Occipital lobe (tissue), 2 donors: ENCODE results near the gene FAM131B. TPM values are rescaled to one million over a fixed set of nuclear protein-coding genes. Genes with fewer than 3 reads are reported as not detected.
"Not testable (repeated sequence)": the region's sequence is repeated elsewhere in the genome, so short reads cannot be mapped to it uniquely, and the experiment has no call there.

Source experiments
- DNase-seq: peaks from one replicate; lab custom pipeline; 2025; lab: John Stamatoyannopoulos, UW
- total RNA-seq: library from RNA; depleted of rRNA; stranded (reverse); fragments of >200 nt; gene quantifications from one replicate; pipeline ENCODE4 v1.2.3, GENCODE V29; 2014

Gene FAM131B
- total RNA-seq, 1 donor from 2014 or later: 91.1 TPM

DNA sequence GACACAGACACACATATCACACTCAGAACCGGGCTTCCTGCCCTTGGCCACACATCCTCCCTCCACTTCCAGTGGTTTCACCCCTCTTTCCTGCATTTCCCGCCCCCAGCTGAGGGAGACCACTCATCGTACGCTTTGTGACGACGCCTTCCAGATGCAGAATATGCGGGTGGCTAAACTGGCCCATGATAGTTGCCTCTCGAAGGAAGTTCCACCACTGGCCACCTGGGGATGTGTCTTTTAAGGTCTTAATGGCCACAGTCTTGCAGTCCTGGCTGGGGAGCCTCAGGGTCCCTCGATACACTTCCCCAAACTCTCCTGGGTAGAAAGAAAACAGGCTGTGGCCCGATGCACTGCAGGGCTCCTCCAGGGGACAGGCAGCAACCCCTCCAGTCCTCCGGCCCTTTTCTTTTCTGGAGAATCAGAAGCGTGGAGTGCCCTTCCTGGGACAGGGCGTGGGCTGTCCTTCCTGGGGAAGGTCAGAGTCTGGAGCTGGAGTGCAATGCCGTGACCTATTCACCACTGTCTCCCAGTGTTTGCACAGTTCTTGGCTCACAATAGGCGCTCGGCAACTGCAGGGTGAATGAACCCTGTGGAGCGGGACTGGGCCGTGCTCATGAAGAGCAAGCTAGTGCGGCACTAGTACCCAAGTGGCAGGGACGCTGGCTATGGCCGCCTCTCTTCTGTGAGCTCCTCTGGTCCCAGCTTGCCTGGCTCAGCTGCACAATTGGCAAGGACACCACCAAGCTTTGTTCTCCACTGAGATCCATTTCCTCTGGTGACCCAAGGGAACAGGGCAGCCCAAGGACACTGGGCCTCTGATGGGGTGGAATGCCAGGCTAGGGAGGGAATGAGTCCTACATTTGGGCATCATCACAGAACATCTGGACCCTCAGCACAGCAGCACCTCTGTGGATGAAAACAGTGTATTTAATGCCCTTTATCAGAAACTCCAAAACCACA is 33.0 kb upstream of the FAM131B start:
- no peak for DNase-seq

DNA sequence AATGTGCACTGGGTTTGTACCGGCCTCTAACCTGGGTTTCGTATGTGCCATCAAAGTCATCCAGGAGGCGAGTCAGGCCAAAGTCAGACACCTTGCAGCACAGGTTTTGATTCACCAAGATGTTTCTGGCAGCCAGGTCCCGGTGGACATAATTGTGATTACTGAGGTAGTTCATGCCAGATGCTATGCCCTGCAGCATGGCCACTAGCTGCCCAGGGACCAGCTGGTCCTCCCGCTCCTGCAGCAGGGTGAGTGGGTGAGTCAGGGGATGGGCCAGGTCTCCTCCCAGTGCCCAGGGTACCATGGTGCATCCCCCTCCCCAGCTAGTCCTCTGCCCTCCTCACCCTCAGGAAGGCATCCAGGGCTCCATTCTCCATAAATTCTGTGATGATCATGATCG is 32.3 kb upstream of the FAM131B start:
- DNase-seq: no peak

DNA sequence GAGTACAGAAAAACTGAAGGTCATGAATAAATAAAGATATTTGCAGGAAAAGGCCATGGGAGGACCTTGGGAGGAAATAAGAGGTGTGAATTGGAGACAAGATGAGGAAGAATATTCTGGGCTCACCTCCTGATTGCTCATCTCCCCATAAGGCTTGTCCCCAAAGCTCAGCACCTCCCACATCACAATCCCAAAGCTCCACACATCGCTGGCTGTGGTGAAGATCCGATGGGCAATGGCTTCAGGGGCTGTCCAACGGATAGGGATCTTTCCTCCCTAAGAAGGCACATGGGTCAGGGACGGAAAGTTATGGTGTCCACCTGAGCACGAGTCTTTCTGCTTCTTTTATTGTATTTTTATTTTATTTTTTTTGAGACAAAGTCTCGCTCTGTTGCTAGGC is 31.6 kb upstream of the FAM131B start:
- DNase-seq: no peak

DNA sequence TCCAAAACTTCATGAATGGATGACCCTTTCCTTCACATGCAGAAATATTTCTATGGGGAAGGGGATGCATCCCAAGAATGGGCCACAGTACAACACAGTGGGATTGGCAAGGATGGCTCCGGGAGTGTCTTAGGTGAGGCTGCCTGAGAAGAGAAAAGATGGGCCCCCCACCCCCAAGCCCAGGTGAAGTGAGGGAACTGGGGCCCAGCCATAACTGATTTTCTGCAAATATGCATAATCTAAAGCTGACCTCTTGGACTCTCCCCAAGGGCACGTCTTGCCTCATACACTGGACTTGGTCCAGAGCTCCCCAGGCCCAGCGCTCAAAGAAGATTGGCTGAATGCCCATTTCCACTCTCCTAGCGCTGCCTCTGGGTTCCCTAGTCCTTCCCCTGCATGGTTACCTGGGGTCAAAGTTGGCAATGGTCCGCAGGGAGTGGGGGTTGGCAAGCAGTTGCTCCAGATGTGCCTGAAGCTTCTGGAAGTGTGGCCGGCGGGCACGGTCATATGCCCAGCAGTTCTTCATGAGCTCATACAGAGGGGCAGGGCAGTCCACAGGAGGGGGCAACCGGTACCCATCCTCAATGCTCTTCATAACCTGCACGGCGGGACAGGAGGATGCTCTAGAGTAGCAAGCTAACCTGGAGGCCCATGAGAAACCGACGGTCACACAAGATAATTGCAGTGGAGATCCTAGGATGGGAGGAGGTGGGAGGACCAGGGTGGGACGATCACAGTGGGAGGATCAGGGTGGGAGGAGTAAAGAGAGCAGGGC is 30.9 kb upstream of the FAM131B start:
- DNase-seq: no peak

DNA sequence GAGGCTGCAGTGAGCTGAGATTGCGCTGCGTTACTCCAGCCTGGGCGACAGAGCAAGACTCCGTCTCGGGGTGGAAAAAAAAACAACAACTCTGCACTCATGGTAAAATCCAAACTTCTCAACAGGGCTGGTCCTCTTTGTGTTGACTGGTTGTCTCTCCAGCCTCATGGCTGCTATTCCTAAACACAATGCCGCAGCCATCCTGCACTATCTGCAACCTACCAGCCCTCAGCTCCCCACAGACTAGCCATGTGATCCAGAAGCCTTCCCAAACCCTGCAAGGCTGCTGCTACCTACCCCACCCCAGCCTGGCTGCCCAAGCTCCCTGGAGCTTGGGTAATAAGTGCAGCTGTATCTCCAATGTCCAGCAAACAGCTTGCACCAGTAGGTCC is 30.4 kb upstream of the FAM131B start:
- DNase-seq: no peak

DNA sequence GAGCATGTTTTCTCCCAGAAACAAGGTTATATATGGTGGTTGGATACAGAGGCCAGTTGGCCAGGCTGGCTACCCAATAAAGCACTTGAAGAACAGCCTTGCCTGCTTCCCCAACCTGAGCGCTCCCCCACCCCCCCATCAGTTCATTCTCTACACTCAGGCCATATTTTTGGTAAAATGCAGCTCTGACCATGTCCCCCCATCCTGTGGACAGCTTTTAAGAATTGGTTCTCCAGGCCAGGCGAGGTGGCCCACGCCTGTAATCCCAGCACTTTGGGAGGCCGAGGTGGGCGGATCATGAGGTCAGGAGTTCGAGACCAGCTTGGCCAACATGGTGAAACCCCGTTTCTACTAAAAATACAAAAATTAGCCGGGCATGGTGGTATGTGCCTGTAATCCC is 29.9 kb upstream of the FAM131B start:
- not testable (repeated sequence) for DNase-seq

DNA sequence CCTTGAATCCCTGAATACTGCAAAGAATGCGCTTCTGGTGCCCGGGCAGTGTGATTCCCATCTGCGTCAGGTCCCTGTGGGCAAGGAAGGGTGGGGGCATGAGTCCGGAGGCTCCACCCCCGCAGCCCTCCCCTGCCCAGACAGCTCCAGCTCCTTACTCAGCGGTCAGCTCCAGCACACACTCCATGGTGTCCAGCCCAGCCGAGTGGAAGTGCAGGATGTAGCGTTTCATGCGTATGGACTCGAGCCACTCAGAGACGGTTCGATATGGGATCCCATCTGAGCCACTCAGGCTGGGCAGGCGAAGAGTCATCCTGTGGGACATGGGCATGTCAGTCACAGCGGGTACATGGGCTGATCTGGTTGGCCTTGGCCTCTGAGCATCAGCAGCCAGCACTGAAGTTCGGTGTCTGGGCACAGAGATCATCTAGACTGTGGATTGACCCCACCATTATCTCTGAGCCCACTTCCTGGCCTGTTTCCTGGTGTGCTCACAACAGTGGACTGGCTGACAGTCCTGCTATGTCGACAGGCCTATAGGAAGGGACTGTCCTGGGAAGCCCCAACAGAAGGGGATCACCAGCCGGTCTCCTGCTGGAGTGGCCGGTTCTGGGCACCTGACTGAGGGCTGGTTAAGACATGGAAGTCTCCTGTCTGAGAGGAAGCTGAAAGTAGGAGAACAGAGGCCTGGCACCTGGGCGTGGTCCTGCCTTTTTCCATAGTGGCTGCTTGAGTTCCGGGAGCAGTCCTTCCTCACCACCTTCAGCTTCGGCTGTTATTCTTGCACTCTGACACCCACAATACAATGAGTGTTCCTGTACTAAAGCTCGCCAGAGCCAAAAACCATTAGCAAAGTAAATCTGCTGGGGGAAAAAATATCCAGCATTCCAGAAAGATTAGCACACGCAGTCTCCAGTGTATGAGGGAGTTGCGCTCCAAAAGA is 29.2 kb upstream of the FAM131B start:
- no peak for DNase-seq

DNA sequence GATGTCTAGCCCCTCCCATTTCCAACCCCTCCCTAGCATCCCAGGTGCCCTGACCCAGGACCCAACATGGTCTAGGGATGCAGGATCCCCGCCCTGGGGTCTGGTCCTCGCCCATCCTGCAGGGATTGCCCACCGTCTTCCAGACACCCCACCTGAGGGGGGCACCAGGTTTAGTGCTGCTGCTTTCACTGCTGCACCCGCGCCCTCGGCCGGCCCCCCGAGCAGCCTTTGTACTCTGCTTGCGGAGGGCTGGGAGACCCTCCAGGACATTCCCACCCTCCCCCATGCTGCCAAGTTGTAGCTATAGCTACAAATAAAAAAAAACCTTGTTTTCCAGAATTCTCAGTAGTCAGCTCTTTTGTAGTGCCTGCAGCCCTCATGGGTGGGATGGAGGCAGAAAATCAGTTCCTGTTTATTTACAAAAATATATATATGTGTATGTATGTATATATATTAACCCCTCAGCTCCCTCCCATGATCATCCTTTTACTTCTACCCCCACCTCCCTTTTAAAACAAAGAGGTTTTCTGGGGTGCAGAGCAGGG is 28.3 kb upstream of the FAM131B start:
- no peak for DNase-seq

DNA sequence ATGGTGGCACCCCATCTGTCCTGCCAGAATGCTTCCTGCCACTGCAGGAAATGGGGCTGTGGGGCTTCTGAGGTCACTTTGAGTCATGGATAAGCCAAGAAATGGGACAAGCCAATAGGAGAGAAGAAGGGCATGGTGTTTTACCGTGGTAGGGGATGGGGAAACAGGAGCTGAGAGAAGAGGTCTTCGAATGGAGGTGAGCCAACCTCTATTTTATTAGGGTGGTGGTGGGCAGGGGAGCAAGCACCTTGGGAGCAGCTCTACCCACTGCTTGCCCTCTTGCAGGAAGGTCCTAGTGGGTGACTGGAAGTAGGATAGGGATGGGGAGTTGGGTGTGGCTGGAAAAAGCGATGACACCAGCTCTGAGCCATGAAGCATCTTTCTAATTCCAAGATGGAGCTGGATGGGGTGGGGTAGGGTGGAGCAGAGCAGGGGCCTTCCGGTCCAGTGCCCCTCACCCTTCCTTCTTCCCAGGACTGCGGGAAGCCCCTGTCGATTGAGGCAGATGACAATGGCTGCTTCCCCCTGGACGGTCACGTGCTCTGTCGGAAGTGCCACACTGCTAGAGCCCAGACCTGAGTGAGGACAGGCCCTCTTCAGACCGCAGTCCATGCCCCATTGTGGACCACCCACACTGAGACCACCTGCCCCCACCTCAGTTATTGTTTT is 27.7 kb upstream of the FAM131B start:
- DNase-seq: no peak

DNA sequence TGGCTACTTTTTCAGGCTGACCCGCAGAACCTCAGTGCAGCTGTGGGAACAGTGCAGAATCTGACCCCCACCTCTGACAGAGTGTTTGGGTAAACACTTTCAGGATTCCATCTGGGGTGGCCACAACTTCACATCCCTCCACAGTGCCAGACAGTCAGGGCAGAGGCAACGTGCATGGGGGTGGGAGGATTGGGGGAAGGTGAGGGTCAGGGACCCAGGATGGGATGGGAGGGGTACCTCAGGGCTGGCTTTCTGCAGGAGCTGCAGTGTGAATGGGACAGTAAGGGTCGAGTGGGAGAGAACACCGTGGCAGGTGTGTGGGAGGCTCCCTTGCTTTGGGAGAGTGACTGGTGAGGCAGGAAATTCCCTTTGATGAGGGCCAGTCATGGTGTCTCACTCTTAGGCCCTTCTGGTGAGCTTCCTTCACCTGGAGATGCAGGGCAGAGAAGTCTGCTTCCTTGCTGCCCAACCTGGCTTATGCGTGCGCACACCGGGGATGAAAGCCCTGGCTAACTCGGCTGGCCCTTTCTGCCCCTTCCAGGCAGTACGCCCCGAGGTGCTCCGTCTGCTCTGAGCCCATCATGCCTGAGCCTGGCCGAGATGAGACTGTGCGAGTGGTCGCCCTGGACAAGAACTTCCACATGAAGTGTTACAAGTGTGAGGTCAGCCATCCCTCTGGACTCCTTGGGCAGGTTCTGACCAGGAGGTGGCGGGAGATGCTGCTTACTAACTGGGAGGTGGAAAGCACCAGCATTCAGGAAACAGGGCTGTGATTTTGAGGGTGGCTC is 27.0 kb upstream of the FAM131B start:
- DNase-seq: no peak

DNA sequence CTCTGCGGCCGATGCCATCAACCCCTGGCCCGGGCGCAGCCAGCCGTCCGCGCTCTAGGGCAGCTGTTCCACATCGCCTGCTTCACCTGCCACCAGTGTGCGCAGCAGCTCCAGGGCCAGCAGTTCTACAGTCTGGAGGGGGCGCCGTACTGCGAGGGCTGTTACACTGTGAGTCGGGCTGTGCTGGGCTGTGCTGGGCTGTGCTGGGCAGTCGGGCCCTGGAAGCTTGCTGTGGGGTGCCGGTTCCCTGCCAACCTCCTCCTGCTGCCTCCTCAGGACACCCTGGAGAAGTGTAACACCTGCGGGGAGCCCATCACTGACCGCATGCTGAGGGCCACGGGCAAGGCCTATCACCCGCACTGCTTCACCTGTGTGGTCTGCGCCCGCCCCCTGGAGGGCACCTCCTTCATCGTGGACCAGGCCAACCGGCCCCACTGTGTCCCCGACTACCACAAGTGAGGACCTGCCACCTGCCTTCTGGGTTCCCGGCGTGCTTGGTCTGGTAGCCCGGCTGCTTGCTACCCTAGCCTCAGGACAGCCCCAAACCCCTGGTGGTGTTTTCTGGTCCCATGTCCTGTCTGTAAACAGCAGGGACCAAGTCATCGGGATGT is 26.1 kb upstream of the FAM131B start:
- no peak for DNase-seq

DNA sequence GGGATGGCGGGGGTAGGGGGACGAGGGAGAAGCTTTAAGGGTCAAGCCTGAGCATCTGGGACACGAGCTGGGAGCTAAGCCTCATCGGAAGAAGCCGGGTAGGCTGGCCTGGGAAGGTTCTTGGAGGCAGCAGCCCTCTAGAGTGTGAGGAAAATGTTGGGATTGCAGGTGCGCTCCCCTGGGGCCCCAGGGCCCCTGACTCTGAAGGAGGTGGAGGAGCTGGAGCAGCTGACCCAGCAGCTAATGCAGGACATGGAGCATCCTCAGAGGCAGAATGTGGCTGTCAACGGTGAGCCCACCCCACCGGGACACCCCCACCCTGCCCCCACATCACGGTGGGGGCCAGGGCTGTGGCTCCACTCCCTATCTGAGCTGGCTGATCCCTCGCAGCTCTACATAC is 25.5 kb upstream of the FAM131B start:
- no peak for DNase-seq

DNA sequence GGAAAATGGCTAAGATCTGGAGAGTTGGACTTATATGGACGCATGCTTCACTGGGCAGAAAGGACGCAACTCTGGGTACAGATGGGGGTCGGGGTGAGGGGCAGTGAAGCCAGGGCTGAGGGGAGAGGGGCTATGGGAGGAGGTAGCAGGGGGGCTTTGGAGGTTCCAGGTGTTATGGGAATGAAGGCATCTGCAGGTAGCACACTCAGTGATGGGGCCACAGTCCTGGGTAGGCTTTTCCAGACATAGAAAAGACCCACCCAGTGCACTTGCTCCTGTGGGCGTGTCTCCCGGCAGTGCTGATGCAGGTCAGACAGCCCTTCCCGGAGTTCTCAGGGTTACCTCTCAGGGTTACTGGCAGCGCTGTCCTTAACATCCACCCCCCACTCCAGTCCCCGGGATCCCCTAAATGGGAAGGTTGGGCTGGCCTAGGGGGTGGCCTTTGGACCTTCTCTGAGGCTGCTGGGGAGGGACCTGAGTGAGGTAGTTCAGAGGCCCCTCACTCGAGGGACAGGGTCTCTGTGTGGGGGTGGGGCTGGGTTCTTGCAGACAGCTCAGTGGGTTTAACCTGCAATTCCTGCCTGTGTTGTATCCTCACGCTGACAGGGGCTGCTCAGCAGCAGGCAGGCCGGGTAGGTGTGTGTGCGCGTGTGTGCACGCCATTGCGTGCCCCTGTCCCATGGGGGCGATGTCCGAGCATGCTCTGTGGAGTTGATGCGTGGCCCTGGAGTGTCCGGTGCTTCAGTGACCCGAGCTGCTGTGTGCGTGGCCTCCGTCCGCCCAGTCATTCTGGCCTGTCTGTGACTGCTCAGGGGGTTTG is 24.9 kb upstream of the FAM131B start:
- no peak for DNase-seq

DNA sequence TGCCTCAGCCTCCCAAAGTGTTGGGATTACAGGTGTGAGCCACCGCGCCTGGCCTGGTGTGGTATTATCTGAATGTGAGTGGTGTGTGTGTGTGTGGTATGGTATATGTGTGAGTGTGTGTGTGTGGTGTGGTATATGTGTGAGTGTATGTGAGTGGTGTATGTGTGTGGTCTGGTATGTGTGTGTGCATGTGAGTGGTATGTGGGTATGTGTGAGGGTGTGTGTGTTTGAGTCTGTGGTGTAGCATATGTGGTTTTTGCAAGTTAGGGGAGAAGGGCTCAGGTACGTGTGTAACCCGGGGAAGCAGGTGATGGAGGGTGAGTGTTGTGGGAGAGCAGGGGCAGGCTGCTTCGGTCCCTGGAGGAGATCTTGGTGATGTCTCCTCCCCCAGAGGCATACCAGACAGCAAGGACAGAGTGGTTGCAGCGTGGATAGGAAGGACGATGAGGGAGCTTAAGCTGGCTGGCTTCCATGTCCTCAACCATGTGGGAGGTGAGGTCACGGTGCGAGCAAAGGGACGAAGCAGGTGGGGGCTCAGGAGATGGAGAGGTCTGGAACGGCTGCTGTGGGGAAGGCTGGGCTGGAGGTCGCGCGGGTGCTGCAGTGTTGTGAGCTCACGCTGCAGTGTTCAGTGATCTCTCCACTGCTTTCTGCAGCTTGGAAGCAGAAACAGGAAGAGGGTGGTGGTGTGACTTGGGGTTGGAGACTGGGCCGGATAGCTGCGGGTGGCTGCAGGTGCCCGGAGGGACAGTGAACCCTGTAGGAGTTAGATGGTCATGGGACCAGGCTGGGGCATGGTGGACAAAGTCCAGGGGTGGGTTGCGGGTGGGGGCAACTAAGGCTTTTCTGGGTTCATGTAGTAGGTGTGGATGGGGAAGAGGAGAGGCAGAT is 23.6 kb upstream of the FAM131B start:
- DNase-seq: no peak

DNA sequence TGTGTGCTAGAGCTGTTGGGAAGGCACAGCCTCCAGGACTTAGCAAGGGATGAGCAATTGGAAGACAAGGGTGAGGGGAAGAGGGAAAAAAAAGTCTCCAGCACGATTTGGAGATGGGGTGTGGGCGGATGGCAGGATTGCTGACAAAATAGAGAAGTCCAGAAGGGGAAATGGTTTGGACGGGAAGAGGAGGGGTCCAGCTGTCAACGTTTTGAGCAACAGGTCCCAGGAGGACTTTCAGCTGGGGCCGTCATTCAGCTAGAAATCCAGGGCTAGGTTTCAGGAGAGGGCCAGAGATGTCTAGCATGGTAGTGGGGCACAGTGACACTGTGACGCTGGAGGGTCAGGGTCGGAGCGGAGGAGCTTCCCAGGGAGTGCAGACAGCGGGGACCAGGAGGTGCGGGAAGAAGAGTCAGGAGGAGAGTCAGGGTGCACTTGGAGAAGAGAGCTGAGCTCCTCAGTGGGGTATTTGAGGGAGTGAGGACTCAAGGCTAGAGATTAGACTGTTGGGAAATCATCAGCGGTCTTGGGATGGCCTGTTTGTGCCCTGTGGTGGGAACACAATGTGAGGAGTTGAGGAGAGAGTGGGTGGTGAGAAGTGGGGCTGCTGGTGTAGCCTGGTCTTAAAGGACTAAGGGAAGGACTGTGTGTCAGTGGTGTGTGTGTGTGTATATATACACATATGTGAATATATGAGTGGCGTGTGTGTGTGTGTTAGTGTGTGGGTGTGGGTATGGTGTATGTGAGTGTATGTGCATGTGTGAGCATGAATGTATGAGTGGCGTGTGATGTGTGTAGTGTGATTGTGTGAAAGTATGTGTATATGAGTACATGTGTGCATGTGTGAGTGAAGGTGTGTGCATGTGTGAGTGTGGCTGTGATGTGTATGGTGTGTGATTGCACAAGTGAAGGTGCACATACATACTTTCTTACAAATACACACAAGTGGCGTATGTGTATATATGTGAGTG is 22.4 kb upstream of the FAM131B start:
- no peak for DNase-seq

DNA sequence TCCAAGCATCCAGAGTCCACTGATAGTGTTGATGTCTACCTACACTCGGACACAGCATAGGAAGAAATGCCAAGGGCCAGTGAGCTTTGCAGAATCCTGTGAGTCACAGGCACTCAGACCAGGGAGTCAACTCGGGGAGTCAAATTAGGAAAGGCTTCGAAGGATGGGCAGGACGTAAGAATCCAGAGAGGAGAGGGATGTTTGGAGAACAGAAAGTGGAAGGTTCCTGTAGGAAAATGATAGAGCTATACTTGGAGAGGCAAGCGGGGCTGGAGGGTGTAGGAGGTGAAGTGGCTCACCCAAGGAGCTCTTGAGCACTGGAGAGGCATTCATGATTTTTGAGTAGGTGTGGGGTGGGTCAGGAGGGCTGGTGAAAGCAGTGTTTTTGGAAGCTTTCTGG is 21.6 kb upstream of the FAM131B start:
- no peak for DNase-seq
